ENCODE measurements around the gene FBXL19.

Gene FBXL19

DNA sequence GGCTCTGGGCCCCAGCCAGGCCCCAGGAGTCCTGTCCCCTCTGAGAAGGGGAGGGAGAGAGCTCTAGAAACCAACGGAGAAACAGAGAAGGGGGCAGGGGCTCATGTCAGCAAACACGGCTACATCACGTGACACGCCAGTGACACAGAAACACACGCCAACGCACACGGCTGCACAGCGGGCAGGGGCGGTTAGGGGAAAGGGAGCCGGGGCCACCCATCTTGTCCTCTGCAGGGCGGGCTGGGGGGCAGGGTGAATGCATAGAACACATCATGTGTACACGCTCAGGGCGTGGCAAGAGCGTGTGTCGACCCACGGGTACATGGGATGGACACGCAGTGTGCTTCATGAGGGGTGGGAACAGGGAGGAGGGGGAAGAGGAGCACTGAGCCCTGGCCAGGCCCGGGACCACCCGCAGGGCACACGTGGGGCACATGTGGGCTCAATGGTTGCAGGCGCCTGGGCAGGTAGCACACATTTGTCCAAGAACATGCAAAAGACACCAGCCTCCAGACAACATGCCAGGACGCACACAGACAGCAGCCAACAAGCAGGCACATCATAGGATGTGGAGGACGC lies 66.2 kb downstream of the FBXL19 start:
- TF ChIP-seq, protein P1, sequence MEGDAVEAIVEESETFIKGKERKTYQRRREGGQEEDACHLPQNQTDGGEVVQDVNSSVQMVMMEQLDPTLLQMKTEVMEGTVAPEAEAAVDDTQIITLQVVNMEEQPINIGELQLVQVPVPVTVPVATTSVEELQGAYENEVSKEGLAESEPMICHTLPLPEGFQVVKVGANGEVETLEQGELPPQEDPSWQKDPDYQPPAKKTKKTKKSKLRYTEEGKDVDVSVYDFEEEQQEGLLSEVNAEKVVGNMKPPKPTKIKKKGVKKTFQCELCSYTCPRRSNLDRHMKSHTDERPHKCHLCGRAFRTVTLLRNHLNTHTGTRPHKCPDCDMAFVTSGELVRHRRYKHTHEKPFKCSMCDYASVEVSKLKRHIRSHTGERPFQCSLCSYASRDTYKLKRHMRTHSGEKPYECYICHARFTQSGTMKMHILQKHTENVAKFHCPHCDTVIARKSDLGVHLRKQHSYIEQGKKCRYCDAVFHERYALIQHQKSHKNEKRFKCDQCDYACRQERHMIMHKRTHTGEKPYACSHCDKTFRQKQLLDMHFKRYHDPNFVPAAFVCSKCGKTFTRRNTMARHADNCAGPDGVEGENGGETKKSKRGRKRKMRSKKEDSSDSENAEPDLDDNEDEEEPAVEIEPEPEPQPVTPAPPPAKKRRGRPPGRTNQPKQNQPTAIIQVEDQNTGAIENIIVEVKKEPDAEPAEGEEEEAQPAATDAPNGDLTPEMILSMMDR (IDR thresholded peaks at IDR 0.05; ENCODE audit: extremely low read depth, missing control alignments) = no peak
- no peak for DNase-seq (ENCODE audit: low spot score)

- no peak for DNase-seq (ENCODE audit: low spot score)
- TF ChIP-seq, protein P1 (IDR thresholded peaks at IDR 0.05; ENCODE audit: extremely low read depth, missing control alignments) = no peak
Observed at GRCh38 chr16:30990105-30990504, 66.7 kb downstream of the FBXL19 start.

GRCh38 chr16:30991052-30991451 lies 67.7 kb downstream of the FBXL19 start:
- no peak for DNase-seq (ENCODE audit: low spot score)

DNA sequence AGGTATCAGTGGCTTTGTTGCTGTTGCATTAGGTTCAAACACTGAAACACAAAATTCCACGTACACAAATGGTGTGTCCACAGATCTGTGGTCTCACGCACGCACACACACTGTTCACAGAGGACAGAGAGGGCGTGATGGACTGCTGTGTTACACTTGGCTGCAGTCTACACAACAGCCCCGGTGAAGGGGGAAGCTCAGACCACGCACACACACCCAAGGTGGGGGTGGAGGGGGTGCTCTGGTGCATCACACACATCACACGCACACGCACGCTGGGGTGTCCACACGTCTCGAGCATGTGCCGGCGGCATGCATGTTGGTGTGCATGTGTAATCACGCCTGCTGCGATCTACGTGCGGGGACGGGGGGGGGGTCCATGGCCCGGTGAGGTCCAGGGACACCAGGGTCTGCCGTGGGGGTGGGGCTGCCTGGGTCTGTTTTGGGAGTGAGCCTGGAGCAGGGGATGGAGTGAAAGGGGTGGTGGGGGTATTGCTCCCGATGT lies 69.0 kb downstream of the FBXL19 start:
- DNase-seq (ENCODE audit: low spot score) = no peak
- TF ChIP-seq, protein P1 (IDR thresholded peaks at IDR 0.05; ENCODE audit: extremely low read depth, missing control alignments) = no peak

More at GRCh38 chr16:30991052-30991451, 67.7 kb downstream of the FBXL19 start:
- TF ChIP-seq, protein P1 (IDR thresholded peaks at IDR 0.05; ENCODE audit: extremely low read depth, missing control alignments) = no peak

DNA sequence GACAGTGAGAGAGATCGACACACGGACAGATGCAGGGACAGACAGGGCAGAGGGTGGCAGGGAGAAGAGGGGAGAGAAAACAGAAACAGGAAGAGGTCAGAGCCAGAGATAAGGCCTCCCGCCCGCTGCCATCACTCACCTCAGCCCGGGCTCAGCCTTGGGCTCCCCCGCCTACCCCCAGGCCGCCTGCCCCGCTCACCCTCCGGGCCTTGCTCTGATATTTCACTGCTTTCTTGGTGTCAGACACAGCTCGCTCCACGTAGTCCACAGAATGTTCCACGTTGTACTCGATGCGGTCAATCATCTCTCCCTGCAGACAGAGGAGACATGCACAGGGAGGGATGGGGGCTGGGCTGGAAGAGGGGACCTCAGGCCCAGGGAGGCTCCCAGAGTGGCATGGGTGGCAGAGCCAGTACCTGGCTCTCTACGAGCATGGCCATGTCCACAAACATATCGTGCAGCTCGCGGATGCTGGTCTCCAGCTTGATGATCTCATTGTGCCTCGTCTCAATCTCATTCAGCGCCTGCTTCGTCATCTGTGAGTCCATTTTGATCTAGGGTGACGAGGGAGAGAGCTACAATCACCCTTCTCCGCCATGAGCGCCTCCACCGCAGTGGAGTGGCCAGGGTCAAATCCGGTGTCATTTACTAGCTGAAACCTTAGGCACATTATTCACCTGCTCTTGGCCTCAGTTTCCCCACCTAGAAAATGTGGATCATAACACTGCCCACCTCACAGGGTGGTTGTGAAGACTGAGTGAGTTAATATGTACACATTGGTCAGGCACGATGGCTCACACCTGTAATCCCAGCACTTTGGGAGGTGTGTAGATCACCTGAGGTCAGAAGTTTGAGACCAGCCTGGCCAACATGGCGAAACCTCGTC lies 69.8 kb downstream of the FBXL19 start:
- TF ChIP-seq, protein P1 (IDR thresholded peaks at IDR 0.05; ENCODE audit: extremely low read depth, missing control alignments) = no peak
- no peak for DNase-seq (ENCODE audit: low spot score)

GRCh38 chr16:30995927-30996323 lies 72.6 kb downstream of the FBXL19 start:
- TF ChIP-seq, protein P1 (IDR thresholded peaks at IDR 0.05; ENCODE audit: extremely low read depth, missing control alignments) = no peak
- no peak for DNase-seq (ENCODE audit: low spot score)
